GM12892 (cell line): ENCODE measurements around the gene ABCB1.

ENCODE experiments used
- POLR2A ChIP-seq: IDR thresholded peaks from 2 replicates; pipeline ENCODE4 v1.6.1; 2011; ENCODE audit warnings: low read depth, low read length, control low read depth
- POLR2AphosphoS5 ChIP-seq: IDR thresholded peaks from 2 replicates; pipeline ENCODE4 v1.6.1; 2011; ENCODE audit warnings: low read depth, low read length, control low read depth
- TAF1 ChIP-seq: IDR thresholded peaks from 2 replicates; pipeline ENCODE4 v1.6.1; 2011; ENCODE audit warnings: low read depth, mild to moderate bottlenecking, control low read depth, low read length, borderline replicate concordance

DNA sequence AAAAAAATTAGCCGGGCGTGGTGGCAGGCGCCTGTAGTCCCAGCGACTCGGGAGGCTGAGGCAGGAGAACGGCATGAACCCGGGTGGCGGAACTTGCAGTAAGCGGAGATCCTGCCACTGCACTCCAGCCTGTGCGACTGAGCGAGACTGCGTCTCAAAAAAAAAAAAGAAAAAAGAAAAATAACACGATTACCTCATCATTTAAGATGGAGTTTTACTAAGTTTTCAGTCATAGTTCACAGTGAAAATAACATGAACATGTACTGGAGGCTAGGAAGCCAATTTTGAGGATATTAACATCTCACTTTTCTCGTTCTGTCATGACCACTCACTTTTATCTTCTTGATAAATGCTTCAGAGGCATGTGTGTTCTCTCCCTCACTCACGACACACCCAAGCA is 24.4 kb upstream of the ABCB1 start:
- TF ChIP-seq POLR2AphosphoS5 (no peak), POLR2A (no peak), TAF1 (no peak)
